ENCODE measurements around the gene PDE3A.

- TF ChIP-seq CTCF (IDR thresholded peaks at IDR 0.05) (no peak), POLR2A (IDR thresholded peaks at IDR 0.05) (no peak)
Measured at GRCh38 chr12:20474443-20474842, 106.1 kb downstream of the PDE3A start.
